ENCODE results near the gene AMDHD2. TPM values are rescaled to one million over a fixed set of nuclear protein-coding genes. Genes with fewer than 3 reads are reported as not detected.

AMDHD2 gene
- total and polyA plus RNA-seq, 2 experiments from 2014 or later, result 30.2 to 39.2 TPM

GRCh38 chr16:2485811-2486507, 34.2 kb upstream of the AMDHD2 start:
- Histone ChIP-seq H3K4me1 (ENCODE audit: low read depth) (peaks cover 9% of the 10 kb centered on the region), H3K4me3 (no peak overlapping the region), H3K27me3 (no peaks in the 10 kb centered on the region), H3K9me3 (ENCODE audit: low read depth) (no peaks in the 10 kb centered on the region), H3K36me3 (no peaks in the 10 kb centered on the region), H3K27ac (peak overlapping the region; percentile 53)
- no peak for DNase-seq (ENCODE audit: low read depth in 1 of 2, low spot score in 1 of 2)
- no peak for TF ChIP-seq CTCF (IDR thresholded peaks at IDR 0.05; ENCODE audit: low read depth, low read length)

- no peak for TF ChIP-seq CTCF (IDR thresholded peaks at IDR 0.05; ENCODE audit: low read depth, low read length)
- no peak overlapping the region for H3K4me3 ChIP-seq
- DNase-seq (ENCODE audit: low read depth in 1 of 2, low spot score in 1 of 2), result no peak
- no peaks in the 10 kb centered on the region for H3K9me3 ChIP-seq (ENCODE audit: low read depth)
- H3K4me1 ChIP-seq (ENCODE audit: low read depth), result peaks cover 9% of the 10 kb centered on the region
- H3K27ac ChIP-seq, result no peak overlapping the region
- H3K27me3 ChIP-seq, result no peaks in the 10 kb centered on the region
- H3K36me3 ChIP-seq, result no peaks in the 10 kb centered on the region
Observed at GRCh38 chr16:2486645-2487516, 33.3 kb upstream of the AMDHD2 start.

GRCh38 chr16:2487517-2487842, 32.7 kb upstream of the AMDHD2 start:
- no peak for DNase-seq (ENCODE audit: low read depth in 1 of 2, low spot score in 1 of 2)
- peaks cover 9% of the 10 kb centered on the region for H3K4me1 ChIP-seq (ENCODE audit: low read depth)
- H3K36me3 ChIP-seq, result no peaks in the 10 kb centered on the region
- H3K27me3 ChIP-seq, result no peaks in the 10 kb centered on the region
- no peak overlapping the region for H3K27ac ChIP-seq
- H3K4me3 ChIP-seq, result no peak overlapping the region
- no peaks in the 10 kb centered on the region for H3K9me3 ChIP-seq (ENCODE audit: low read depth)
- TF ChIP-seq CTCF (IDR thresholded peaks at IDR 0.05; ENCODE audit: low read depth, low read length), result no peak

- no peak overlapping the region for H3K4me3 ChIP-seq
- H3K27ac ChIP-seq, result no peak overlapping the region
- peaks cover 9% of the 10 kb centered on the region for H3K4me1 ChIP-seq (ENCODE audit: low read depth)
- no peaks in the 10 kb centered on the region for H3K27me3 ChIP-seq
- no peaks in the 10 kb centered on the region for H3K36me3 ChIP-seq
- no peaks in the 10 kb centered on the region for H3K9me3 ChIP-seq (ENCODE audit: low read depth)
- no peak for DNase-seq (ENCODE audit: low read depth in 1 of 2, low spot score in 1 of 2)
- no peak for TF ChIP-seq CTCF (IDR thresholded peaks at IDR 0.05; ENCODE audit: low read depth, low read length)
Observed at GRCh38 chr16:2487903-2488531, 32.2 kb upstream of the AMDHD2 start.

GRCh38 chr16:2489581-2489980, 30.6 kb upstream of the AMDHD2 start:
- Histone ChIP-seq H3K27ac (no peak overlapping the region), H3K36me3 (no peaks in the 10 kb centered on the region), H3K4me3 (no peak overlapping the region), H3K27me3 (no peaks in the 10 kb centered on the region), H3K9me3 (ENCODE audit: low read depth) (no peaks in the 10 kb centered on the region), H3K4me1 (ENCODE audit: low read depth) (peaks cover 4% of the 10 kb centered on the region)
- no peak for TF ChIP-seq CTCF (IDR thresholded peaks at IDR 0.05; ENCODE audit: low read depth, low read length)
- DNase-seq (ENCODE audit: low read depth in 1 of 2, low spot score in 1 of 2), result no peak
